Neural crest cell (in vitro differentiated cells): Measurements from ENCODE around the gene SNX14. TPM values are rescaled to one million over a fixed set of nuclear protein-coding genes. Genes with fewer than 3 reads are reported as not detected.

ENCODE experiments used
- DNase-seq: peaks from one replicate; pipeline ENCODE4 v3.0.0; 2021; ENCODE audit warnings: low read depth, mixed read lengths, low spot score
- H3K27ac Mint-ChIP-seq: one replicate; pipeline ENCODE4 v1.8.0; 2021; ENCODE audit warnings: mild to moderate bottlenecking, mixed read lengths; ENCODE audit not compliant: unreplicated experiment
- H3K27me3 Mint-ChIP-seq: 2 replicates; pipeline ENCODE4 v1.8.0; 2021; ENCODE audit warnings: low read depth, mild to moderate bottlenecking, mixed read lengths
- H3K36me3 Mint-ChIP-seq: 2 replicates; pipeline ENCODE4 v1.8.0; 2021; ENCODE audit warnings: low read depth, mild to moderate bottlenecking, mixed read lengths
- H3K4me1 Mint-ChIP-seq: 2 replicates; pipeline ENCODE4 v1.8.0; 2021; ENCODE audit warnings: mixed read lengths
- H3K4me3 Mint-ChIP-seq: one replicate; pipeline ENCODE4 v1.8.0; 2021; ENCODE audit warnings: mild to moderate bottlenecking, mixed read lengths
- H3K9me3 Mint-ChIP-seq: 2 replicates; pipeline ENCODE4 v1.8.0; 2021; ENCODE audit warnings: mixed read lengths
- total RNA-seq: library from RNA; stranded (reverse); gene quantifications from 2 replicates; pipeline ENCODE4 v1.2.1, GENCODE V29; 2021
- TF ChIP-seq, protein P1 (sequence below): fragments of 200-600 bp; sonication (generic); conservative IDR thresholded peaks from 2 replicates; pipeline ENCODE4 v1.5.0; 2021; ENCODE audit warnings: antibody characterized with exemption, mild to moderate bottlenecking

SNX14 gene
- total RNA-seq, 1 donor from 2014 or later = 56.4 TPM

DNA sequence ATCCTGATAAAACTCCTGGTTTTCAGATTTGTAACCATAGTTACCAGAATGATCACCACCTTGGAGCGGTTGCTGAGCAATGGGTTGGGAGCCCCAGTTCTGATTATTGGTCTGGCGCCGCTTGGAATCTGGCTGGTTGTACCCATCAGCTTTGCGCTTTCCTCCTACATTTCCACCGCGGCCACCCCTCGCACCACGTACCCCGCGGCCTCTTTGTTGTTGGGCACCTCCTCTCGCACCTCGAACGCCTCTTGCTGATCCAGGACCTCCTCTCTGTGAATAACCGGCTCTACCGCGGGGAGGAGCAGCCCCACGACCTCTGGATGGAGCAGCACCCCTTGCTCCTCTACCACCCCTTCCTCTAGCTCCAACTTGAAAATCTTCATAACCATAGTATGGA lies 21.1 kb upstream of the SNX14 start:
- no peaks in the 10 kb centered on the region for H3K27me3 Mint-ChIP-seq
- no peaks in the 10 kb centered on the region for H3K9me3 Mint-ChIP-seq
- no peak overlapping the region for H3K27ac Mint-ChIP-seq
- DNase-seq = no peak
- peaks cover 32% of the 10 kb centered on the region for H3K36me3 Mint-ChIP-seq
- H3K4me3 Mint-ChIP-seq = no peak overlapping the region
- H3K4me1 Mint-ChIP-seq = no peaks in the 10 kb centered on the region
- TF ChIP-seq, protein P1, sequence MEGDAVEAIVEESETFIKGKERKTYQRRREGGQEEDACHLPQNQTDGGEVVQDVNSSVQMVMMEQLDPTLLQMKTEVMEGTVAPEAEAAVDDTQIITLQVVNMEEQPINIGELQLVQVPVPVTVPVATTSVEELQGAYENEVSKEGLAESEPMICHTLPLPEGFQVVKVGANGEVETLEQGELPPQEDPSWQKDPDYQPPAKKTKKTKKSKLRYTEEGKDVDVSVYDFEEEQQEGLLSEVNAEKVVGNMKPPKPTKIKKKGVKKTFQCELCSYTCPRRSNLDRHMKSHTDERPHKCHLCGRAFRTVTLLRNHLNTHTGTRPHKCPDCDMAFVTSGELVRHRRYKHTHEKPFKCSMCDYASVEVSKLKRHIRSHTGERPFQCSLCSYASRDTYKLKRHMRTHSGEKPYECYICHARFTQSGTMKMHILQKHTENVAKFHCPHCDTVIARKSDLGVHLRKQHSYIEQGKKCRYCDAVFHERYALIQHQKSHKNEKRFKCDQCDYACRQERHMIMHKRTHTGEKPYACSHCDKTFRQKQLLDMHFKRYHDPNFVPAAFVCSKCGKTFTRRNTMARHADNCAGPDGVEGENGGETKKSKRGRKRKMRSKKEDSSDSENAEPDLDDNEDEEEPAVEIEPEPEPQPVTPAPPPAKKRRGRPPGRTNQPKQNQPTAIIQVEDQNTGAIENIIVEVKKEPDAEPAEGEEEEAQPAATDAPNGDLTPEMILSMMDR = no peak

DNA sequence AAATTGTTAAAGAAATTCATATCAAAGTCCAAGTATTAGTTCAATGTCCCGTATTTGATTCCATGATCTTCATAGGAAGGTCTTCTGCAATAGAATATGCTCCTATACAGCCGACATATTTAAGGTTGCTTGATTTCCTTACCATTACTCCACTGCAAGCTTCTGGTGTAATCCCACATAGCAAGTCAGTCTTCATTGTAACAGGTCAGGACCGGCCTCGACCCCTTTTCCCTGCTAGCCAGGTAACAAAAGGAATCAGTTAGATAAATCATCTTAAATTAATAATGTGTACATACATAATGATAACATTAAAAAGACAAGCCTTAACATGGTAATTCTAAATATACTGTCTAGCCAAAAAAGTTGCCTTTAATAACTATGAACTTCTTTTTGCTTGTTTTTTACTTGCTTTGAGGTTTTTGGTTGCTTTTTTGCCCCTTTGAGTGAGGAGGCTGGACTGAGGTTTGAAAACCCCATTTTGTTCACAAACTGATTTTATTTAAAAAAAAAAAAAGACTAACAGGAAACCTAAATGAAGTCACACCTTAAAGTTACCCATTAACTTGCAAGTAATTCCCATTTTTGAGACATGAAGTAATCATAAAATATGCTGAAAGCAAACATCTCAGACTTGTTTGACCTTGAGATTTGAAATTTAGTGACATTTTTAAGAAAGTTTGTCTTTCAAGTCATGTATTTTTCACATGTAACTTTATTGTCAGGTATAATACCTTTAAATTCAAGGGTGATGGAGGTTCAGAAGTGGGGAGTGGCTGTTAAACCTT lies 19.2 kb upstream of the SNX14 start:
- H3K4me1 Mint-ChIP-seq = no peaks in the 10 kb centered on the region
- H3K27ac Mint-ChIP-seq = no peak overlapping the region
- H3K27me3 Mint-ChIP-seq = no peaks in the 10 kb centered on the region
- TF ChIP-seq, protein P1 = no peak
- no peak overlapping the region for H3K4me3 Mint-ChIP-seq
- H3K9me3 Mint-ChIP-seq = no peaks in the 10 kb centered on the region
- no peak for DNase-seq
- H3K36me3 Mint-ChIP-seq = peaks cover 27% of the 10 kb centered on the region

DNA sequence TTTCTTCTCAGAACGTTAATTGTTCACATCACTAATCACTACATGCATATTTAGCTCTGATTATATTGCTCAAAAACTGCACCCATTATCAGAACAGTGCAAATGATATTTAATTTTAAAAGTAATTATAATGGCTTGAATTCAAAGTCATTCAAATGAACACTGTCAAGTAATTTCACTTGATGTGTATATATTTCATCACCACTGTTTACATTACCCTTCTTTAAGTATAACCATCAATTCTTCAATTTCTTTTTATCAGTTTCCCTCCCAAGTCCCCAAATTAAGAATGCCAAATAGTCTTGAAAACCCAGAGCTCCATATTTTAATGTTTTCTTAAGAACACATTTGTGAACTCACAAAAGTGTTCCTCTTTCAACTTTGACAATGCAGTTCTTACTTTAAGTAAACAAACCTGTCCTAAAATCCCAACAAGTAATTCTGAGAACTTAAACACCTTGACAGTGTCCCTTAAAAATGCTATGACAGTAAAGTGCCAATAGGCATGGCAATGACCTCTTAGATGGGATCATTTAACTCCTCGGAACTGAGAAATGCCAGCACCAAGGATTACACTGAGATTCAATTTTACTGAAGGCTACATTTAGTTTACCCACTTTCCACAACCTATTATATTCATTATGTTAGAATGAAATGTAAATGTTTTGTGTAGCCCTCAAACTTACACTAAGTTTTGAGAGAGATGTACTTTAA lies 16.7 kb upstream of the SNX14 start:
- DNase-seq = no peak
- Mint-ChIP-seq H3K4me1 (no peaks in the 10 kb centered on the region), H3K36me3 (peaks cover 20% of the 10 kb centered on the region), H3K9me3 (no peaks in the 10 kb centered on the region), H3K27me3 (no peaks in the 10 kb centered on the region), H3K27ac (no peak overlapping the region), H3K4me3 (no peak overlapping the region)
- TF ChIP-seq, protein P1 = no peak

DNA sequence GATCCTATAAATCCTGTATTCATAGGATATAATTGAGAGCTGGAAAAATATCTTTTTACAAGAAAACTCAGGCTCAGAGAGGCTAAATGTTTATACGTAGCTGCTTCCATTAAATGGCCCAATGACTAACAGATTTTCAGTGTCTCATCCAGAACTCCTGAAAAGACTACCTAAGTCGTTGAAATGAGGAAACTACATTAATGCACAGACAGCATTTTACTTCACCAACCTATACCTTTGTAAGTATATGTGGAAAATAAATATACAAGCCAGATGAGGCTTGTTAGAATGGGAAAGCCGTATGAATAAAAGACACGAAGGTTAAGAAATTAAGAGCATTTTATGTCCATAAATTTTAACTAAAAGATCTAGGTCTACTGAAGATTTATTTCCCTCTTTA lies 8.4 kb upstream of the SNX14 start:
- Mint-ChIP-seq H3K9me3 (no peaks in the 10 kb centered on the region), H3K27me3 (no peaks in the 10 kb centered on the region), H3K27ac (no peak overlapping the region), H3K4me1 (no peaks in the 10 kb centered on the region), H3K4me3 (no peak overlapping the region), H3K36me3 (no peaks in the 10 kb centered on the region)
- no peak for DNase-seq
- TF ChIP-seq, protein P1 = no peak

DNA sequence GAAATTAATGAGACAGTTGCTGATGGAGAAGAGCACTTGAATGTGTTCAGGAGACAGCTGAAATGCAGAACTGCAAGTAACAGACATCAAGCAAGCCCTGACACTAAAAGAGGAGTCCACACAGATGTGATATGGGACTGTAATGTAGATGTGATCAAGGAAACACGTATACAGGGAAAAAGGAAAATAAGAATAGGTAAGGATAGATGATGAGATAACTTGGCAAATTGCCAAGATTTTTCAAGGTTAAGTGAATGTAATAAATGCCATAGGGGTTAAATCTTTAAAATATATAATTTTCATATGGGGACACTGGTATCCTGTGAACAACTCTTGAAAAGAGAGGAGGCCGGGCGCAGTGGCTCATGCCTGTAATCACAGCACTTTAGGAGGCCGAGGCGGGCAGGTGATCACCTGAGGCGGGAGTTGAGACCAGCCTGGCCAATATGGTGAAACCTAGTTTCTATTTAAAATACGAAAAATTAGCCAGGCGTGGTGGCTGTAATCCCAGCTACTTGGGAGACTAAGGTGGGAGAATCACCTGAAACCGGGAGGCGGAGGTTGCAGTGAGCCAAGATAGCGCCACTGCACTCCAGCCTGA lies 7.2 kb upstream of the SNX14 start:
- H3K27ac Mint-ChIP-seq = no peak overlapping the region
- DNase-seq = no peak

More for the DNA sequence above, 7.2 kb upstream of the SNX14 start:
- H3K4me3 Mint-ChIP-seq = no peak overlapping the region
- TF ChIP-seq, protein P1 = no peak
- no peaks in the 10 kb centered on the region for H3K27me3 Mint-ChIP-seq
- no peaks in the 10 kb centered on the region for H3K9me3 Mint-ChIP-seq
- no peaks in the 10 kb centered on the region for H3K4me1 Mint-ChIP-seq
- no peaks in the 10 kb centered on the region for H3K36me3 Mint-ChIP-seq
